Mesothelial cell of epicardium (in vitro differentiated cells): ENCODE results near the gene POLR1F. TPM values are rescaled to one million over a fixed set of nuclear protein-coding genes. Genes with fewer than 3 reads are reported as not detected.

ENCODE experiments used
- DNase-seq, 2 experiments: peaks; one replicate each; pipeline ENCODE4 v3.0.0; 2021; ENCODE audit warnings: low spot score in 2 of 2; ENCODE audit not compliant: unreplicated experiment in 2 of 2
- H3K27ac Mint-ChIP-seq: 2 replicates; pipeline ENCODE4 v1.8.0; 2021; ENCODE audit warnings: mixed read lengths
- H3K27me3 Mint-ChIP-seq: 2 replicates; pipeline ENCODE4 v1.8.0; 2021; ENCODE audit warnings: low read depth, mixed read lengths
- H3K36me3 Mint-ChIP-seq: 2 replicates; pipeline ENCODE4 v1.8.0; 2021; ENCODE audit warnings: mixed read lengths
- H3K4me1 Mint-ChIP-seq: 2 replicates; pipeline ENCODE4 v1.8.0; 2021; ENCODE audit warnings: mixed read lengths
- H3K4me3 Mint-ChIP-seq: 2 replicates; pipeline ENCODE4 v1.8.0; 2021; ENCODE audit warnings: mild to moderate bottlenecking, moderate library complexity, mixed read lengths
- H3K9me3 Mint-ChIP-seq: 2 replicates; pipeline ENCODE4 v1.8.0; 2021; ENCODE audit warnings: mixed read lengths
- CTCF ChIP-seq: fragments of 200-600 bp; sonication (generic); IDR thresholded peaks from one replicate; pipeline ENCODE4 v1.5.0; 2021; ENCODE audit warnings: antibody characterized with exemption; ENCODE audit not compliant: unreplicated experiment
- microRNA-seq: library from miRNA; unstranded; fragments of <30 nt; microRNA quantifications from one replicate; pipeline ENCODE4 v1.2.0, GENCODE V29; 2021; ENCODE audit warnings: inconsistent platforms, mixed read lengths
- total RNA-seq: library from RNA; stranded (reverse); gene quantifications from 3 replicates; pipeline ENCODE4 v1.2.1, GENCODE V29; 2021

Gene POLR1F
- total RNA-seq, 1 donor from 2014 or later = 16.3 TPM

GRCh38 chr7:19674266-19674960 is 34.4 kb downstream of the POLR1F start:
- Mint-ChIP-seq H3K9me3 (no peaks in the 10 kb centered on the region), H3K27ac (no peak overlapping the region), H3K36me3 (no peaks in the 10 kb centered on the region), H3K4me1 (peaks cover 6% of the 10 kb centered on the region), H3K27me3 (peaks cover 3% of the 10 kb centered on the region), H3K4me3 (no peak overlapping the region)
- no peak for DNase-seq
- TF ChIP-seq CTCF = no peak

GRCh38 chr7:19670806-19671205 is 38.0 kb downstream of the POLR1F start:
- Mint-ChIP-seq H3K36me3 (no peaks in the 10 kb centered on the region), H3K4me1 (no peaks in the 10 kb centered on the region), H3K27me3 (peaks cover 12% of the 10 kb centered on the region), H3K9me3 (no peaks in the 10 kb centered on the region), H3K4me3 (no peak overlapping the region), H3K27ac (no peak overlapping the region)
- no peak for TF ChIP-seq CTCF
- no peak for DNase-seq

- DNase-seq = no peak
- H3K27ac Mint-ChIP-seq = no peak overlapping the region
- H3K27me3 Mint-ChIP-seq = peaks cover 24% of the 10 kb centered on the region
- peaks cover 6% of the 10 kb centered on the region for H3K9me3 Mint-ChIP-seq
- peaks cover 17% of the 10 kb centered on the region for H3K4me1 Mint-ChIP-seq
- no peaks in the 10 kb centered on the region for H3K36me3 Mint-ChIP-seq
- no peak overlapping the region for H3K4me3 Mint-ChIP-seq
- peak; percentile 88 for TF ChIP-seq CTCF
Measured at GRCh38 chr7:19665399-19666008, 43.3 kb downstream of the POLR1F start.

- no peaks in the 10 kb centered on the region for H3K36me3 Mint-ChIP-seq
- H3K27me3 Mint-ChIP-seq = peaks cover 23% of the 10 kb centered on the region
- H3K4me1 Mint-ChIP-seq = peaks cover 17% of the 10 kb centered on the region
- no peak overlapping the region for H3K4me3 Mint-ChIP-seq
- no peak for TF ChIP-seq CTCF
- no peak overlapping the region for H3K27ac Mint-ChIP-seq
- DNase-seq = no peak
- H3K9me3 Mint-ChIP-seq = peaks cover 6% of the 10 kb centered on the region
Measured at GRCh38 chr7:19663816-19664462, 44.9 kb downstream of the POLR1F start.

- no peak overlapping the region for H3K4me3 Mint-ChIP-seq
- DNase-seq = no peak
- TF ChIP-seq CTCF = no peak
- no peaks in the 10 kb centered on the region for H3K4me1 Mint-ChIP-seq
- H3K27ac Mint-ChIP-seq = no peak overlapping the region
- peaks cover 7% of the 10 kb centered on the region for H3K36me3 Mint-ChIP-seq
- H3K27me3 Mint-ChIP-seq = peaks cover 1% of the 10 kb centered on the region
- peaks cover 29% of the 10 kb centered on the region for H3K9me3 Mint-ChIP-seq
Measured at GRCh38 chr7:19648791-19649190, 60.0 kb downstream of the POLR1F start.

Small RNA genes within 50 kb of the gene (microRNA-seq; reads per million reads assigned to microRNA genes)
- not detected for gene MIR3146

Other genes starting within 250 kb of the POLR1F start
- not detected in 3 replicates for gene TMEM196, start 64.6 kb upstream of the POLR1F start, total RNA-seq